Activated CD4-positive, alpha-beta memory T cell treated with anti-CD3 and anti-CD28 coated beads, Interleukin-2, amount 10 ng/mL, durations not matched to agents 7 days and 5 days (primary cell): ENCODE measurements around the gene TLK2. TPM values are rescaled to one million over a fixed set of nuclear protein-coding genes. Genes with fewer than 3 reads are reported as not detected.
"Not testable (repeated sequence)": the region's sequence is repeated elsewhere in the genome, so short reads cannot be mapped to it uniquely, and the experiment has no call there.

Experiments used
- CTCF ChIA-PET: fragments of 350-600 bp; sonication (Branson Sonifier 250); formaldehyde crosslinking; loops from one replicate; lab custom pipeline; 2021; ENCODE audit warnings: antibody characterized with exemption, inconsistent platforms; lab: Charles Lee
- POLR2A ChIA-PET: fragments of 350-600 bp; sonication (Branson Sonifier 250); formaldehyde crosslinking; loops from one replicate; lab custom pipeline; 2021; ENCODE audit warnings: antibody characterized with exemption; lab: Charles Lee
- DNase-seq: peaks from one replicate; pipeline ENCODE4 v3.0.0-alpha.2; 2020
- H3K27ac Mint-ChIP-seq: one replicate; pipeline ENCODE4 v1.8.0; 2021; ENCODE audit warnings: mild to moderate bottlenecking, mixed read lengths
- H3K27me3 Mint-ChIP-seq: one replicate; pipeline ENCODE4 v1.8.0; 2021; ENCODE audit warnings: mixed read lengths
- H3K36me3 Mint-ChIP-seq: one replicate; pipeline ENCODE4 v1.8.0; 2021; ENCODE audit warnings: low read depth, mixed read lengths
- H3K4me1 Mint-ChIP-seq: one replicate; pipeline ENCODE4 v1.8.0; 2021; ENCODE audit warnings: mixed read lengths
- H3K4me3 Mint-ChIP-seq: one replicate; pipeline ENCODE4 v1.8.0; 2021; ENCODE audit warnings: mild to moderate bottlenecking, mixed read lengths
- H3K9me3 Mint-ChIP-seq: one replicate; pipeline ENCODE4 v1.8.0; 2021; ENCODE audit warnings: mixed read lengths
- total RNA-seq, 2 experiments: library from RNA; stranded (reverse); gene quantifications; one replicate each; pipeline ENCODE4 v1.2.3, GENCODE V29; 2021

The TLK2 gene
- total RNA-seq, 2 experiments from 2014 or later = 42.2 to 46.1 TPM

DNA sequence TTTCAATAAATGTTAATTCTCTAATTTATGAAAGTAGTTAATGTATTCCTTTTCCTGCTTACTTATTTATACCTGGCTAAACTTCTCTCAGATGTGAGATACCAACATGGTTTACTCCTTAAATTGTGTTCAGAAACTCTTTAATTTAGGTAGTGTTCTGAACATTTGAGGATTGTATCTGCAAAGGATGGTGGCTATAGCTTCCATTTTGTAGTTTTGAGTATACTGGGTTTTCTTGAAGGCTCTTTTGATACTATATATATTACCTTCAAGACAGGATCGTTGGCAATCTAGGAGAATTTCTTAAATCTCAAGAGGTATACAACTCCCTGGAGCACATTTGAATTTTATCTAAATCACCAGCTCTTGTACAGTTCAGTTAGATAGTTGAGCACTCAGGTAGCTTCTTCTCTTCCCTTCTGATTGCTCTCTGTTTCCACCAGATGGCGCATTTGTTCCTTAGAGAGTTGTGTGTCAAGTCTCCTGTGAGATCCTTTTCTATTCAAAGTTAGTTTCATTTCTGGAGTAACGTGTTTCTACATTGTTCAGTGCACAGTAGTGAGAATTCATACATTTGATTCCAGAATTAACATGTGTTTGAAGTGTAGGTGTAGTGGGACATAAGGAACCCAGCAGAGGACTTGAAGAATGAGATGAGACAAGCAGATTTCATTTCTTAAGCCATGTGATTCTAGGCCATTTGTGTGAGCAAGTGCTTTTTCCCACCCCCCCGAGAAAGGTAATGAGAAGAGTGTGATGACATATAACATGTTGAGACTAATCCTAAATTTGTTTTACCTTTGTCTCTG, 74.4 kb downstream of the TLK2 start:
- POLR2A ChIA-PET, H3K4me1 Mint-ChIP-seq, H3K27me3 Mint-ChIP-seq, H3K9me3 Mint-ChIP-seq: not testable (repeated sequence)
- Mint-ChIP-seq H3K36me3 (peaks cover 18% of the 10 kb centered on the region), H3K4me3 (peak overlapping the region; percentile 56), H3K27ac (peak overlapping the region; percentile 68)
- CTCF ChIA-PET = interaction anchor here (0.7 to 1.1 kb wide), 5 partner anchors 10 to 732 kb away, joined by 3 to 4 read pairs (median 3); no protein-coding TSS in a partner anchor
- DNase-seq = peak; percentile 38

GRCh38 chr17:62557532-62557931, 78.9 kb downstream of the TLK2 start:
- H3K27ac Mint-ChIP-seq, H3K27me3 Mint-ChIP-seq, H3K9me3 Mint-ChIP-seq, CTCF ChIA-PET, DNase-seq, H3K4me3 Mint-ChIP-seq, POLR2A ChIA-PET: not testable (repeated sequence)
- H3K4me1 Mint-ChIP-seq = peaks cover 10% of the 10 kb centered on the region
- H3K36me3 Mint-ChIP-seq = peaks cover 41% of the 10 kb centered on the region

GRCh38 chr17:62558941-62559340, 80.3 kb downstream of the TLK2 start:
- Mint-ChIP-seq H3K4me1 (peaks cover 11% of the 10 kb centered on the region), H3K36me3 (peaks cover 49% of the 10 kb centered on the region)
- DNase-seq, H3K4me3 Mint-ChIP-seq, POLR2A ChIA-PET, H3K9me3 Mint-ChIP-seq, CTCF ChIA-PET, H3K27ac Mint-ChIP-seq, H3K27me3 Mint-ChIP-seq: not testable (repeated sequence)

DNA sequence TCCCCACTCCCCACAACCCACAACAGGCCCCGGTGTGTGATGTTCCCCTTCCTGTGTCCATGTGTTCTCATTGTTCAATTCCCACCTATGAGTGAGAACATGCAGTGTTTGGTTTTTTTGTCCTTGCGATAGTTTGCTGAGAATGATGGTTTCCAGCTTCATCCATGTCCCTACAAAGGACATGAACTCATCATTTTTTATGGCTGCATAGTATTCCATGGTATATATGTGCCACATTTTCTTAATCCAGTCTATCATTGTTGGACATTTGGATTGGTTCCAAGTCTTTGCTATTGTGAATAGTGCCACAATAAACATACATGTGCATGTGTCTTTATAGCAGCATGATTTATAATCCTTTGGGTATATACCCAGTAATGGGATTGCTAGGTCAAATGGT, 82.3 kb downstream of the TLK2 start:
- H3K4me1 Mint-ChIP-seq = peaks cover 25% of the 10 kb centered on the region
- H3K27me3 Mint-ChIP-seq, H3K4me3 Mint-ChIP-seq, POLR2A ChIA-PET, CTCF ChIA-PET, DNase-seq, H3K27ac Mint-ChIP-seq, H3K9me3 Mint-ChIP-seq: not testable (repeated sequence)
- H3K36me3 Mint-ChIP-seq = peaks cover 65% of the 10 kb centered on the region

GRCh38 chr17:62562656-62563055, 84.0 kb downstream of the TLK2 start:
- Mint-ChIP-seq H3K36me3 (peaks cover 64% of the 10 kb centered on the region), H3K4me3 (no peak overlapping the region), H3K27me3 (no peaks in the 10 kb centered on the region), H3K27ac (no peak overlapping the region), H3K4me1 (peaks cover 25% of the 10 kb centered on the region), H3K9me3 (peaks cover 4% of the 10 kb centered on the region)
- POLR2A ChIA-PET = interaction anchor here (1.0 kb wide), 1 partner anchor 91 kb away, joined by 3 read pairs; no protein-coding TSS in a partner anchor
- no peak for DNase-seq
- CTCF ChIA-PET = interaction anchor here (0.9 kb wide), 1 partner anchor 10 kb away, joined by 3 read pairs; no protein-coding TSS in a partner anchor

GRCh38 chr17:62565817-62566216, 87.2 kb downstream of the TLK2 start:
- no peak overlapping the region for H3K27ac Mint-ChIP-seq
- no peak overlapping the region for H3K4me3 Mint-ChIP-seq
- no peak for DNase-seq
- ChIA-PET POLR2A (interaction anchor here (1.8 kb wide), 1 partner anchor 45 kb away, joined by 3 read pairs; no protein-coding TSS in a partner anchor), CTCF (interaction anchor here (0.6 kb wide), 1 partner anchor 153 kb away, joined by 3 read pairs; no protein-coding TSS in a partner anchor)
- no peaks in the 10 kb centered on the region for H3K27me3 Mint-ChIP-seq
- H3K36me3 Mint-ChIP-seq = peaks cover 70% of the 10 kb centered on the region
- H3K9me3 Mint-ChIP-seq = peaks cover 4% of the 10 kb centered on the region
- H3K4me1 Mint-ChIP-seq = peaks cover 25% of the 10 kb centered on the region

DNA sequence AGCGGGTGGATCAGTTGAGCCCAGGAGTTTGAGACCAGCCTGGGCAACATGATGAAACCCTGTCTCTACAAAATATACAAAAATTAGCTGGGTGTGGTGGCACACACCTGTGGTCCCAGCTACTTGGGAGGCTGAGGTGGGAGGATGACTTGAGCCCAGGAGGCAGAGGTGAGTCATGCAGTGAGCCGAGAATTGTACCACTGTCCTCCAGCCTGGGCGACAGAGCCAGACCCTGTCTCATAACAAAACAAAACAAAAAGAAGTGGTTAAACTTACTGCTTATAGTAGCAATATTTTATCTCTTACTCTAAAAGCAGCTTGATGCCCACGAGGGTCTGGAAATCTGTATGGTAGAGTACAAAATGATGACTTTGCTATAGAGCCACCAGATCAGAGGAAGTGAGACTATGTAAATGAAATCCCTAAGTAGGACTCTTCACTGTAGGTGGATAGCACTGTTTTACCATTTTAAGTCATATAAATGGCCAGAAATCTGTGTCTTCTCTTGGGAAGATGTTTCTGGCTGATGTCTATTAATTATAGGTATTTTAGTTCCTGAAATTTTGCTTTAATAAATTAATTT, 88.5 kb downstream of the TLK2 start:
- ChIA-PET POLR2A (no interaction called here), CTCF (no interaction called here)
- H3K27me3 Mint-ChIP-seq = no peaks in the 10 kb centered on the region
- H3K4me3 Mint-ChIP-seq = no peak overlapping the region
- H3K27ac Mint-ChIP-seq = no peak overlapping the region
- peaks cover 4% of the 10 kb centered on the region for H3K9me3 Mint-ChIP-seq
- no peak for DNase-seq
- H3K4me1 Mint-ChIP-seq = peaks cover 25% of the 10 kb centered on the region
- peaks cover 64% of the 10 kb centered on the region for H3K36me3 Mint-ChIP-seq

- CTCF ChIA-PET = no interaction called here
- Mint-ChIP-seq H3K36me3 (peaks cover 55% of the 10 kb centered on the region), H3K9me3 (no peaks in the 10 kb centered on the region), H3K27me3 (no peaks in the 10 kb centered on the region), H3K4me1 (peaks cover 10% of the 10 kb centered on the region), H3K4me3 (no peak overlapping the region), H3K27ac (no peak overlapping the region)
- DNase-seq = no peak
- POLR2A ChIA-PET = no interaction called here
Measured at GRCh38 chr17:62572488-62572887, 93.9 kb downstream of the TLK2 start.

DNA sequence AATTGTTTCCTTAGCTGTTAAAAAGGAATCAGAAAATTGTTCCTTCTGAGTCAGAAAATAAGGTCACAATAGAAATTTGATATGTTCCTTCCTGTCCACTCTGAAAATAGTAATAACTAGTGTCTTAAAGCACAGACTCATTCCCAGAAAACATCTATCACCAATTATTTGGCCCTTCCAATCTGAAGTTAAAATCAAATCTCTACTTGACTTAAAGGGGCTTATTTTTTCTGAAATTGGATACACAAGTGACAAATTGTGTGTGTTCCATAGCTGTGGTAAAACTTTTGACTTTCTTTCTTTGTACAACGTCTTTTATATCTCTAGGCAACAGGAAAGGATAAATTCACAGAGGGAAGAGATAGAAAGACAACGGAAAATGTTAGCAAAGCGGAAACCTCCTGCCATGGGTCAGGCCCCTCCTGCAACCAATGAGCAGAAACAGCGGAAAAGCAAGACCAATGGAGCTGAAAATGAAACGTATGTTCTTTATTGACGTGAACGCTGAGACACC, 94.3 kb downstream of the TLK2 start:
- Mint-ChIP-seq H3K27me3 (no peaks in the 10 kb centered on the region), H3K9me3 (no peaks in the 10 kb centered on the region), H3K27ac (peak overlapping the region; percentile 67), H3K4me1 (peaks cover 10% of the 10 kb centered on the region), H3K36me3 (peaks cover 56% of the 10 kb centered on the region), H3K4me3 (no peak overlapping the region)
- ChIA-PET POLR2A (no interaction called here), CTCF (no interaction called here)
- no peak for DNase-seq

- DNase-seq = no peak
- Mint-ChIP-seq H3K36me3 (peaks cover 59% of the 10 kb centered on the region), H3K27me3 (no peaks in the 10 kb centered on the region), H3K4me1 (peaks cover 10% of the 10 kb centered on the region), H3K27ac (peak overlapping the region; percentile 67), H3K4me3 (no peak overlapping the region), H3K9me3 (no peaks in the 10 kb centered on the region)
- CTCF ChIA-PET = no interaction called here
- POLR2A ChIA-PET = no interaction called here
Measured at GRCh38 chr17:62573480-62574117, 95.0 kb downstream of the TLK2 start.

- no peak overlapping the region for H3K4me3 Mint-ChIP-seq
- H3K9me3 Mint-ChIP-seq = no peaks in the 10 kb centered on the region
- POLR2A ChIA-PET = no interaction called here
- peaks cover 62% of the 10 kb centered on the region for H3K36me3 Mint-ChIP-seq
- no peak overlapping the region for H3K27ac Mint-ChIP-seq
- CTCF ChIA-PET = no interaction called here
- H3K4me1 Mint-ChIP-seq = peaks cover 10% of the 10 kb centered on the region
- DNase-seq = no peak
- no peaks in the 10 kb centered on the region for H3K27me3 Mint-ChIP-seq
Measured at GRCh38 chr17:62576382-62576781, 97.8 kb downstream of the TLK2 start.

GRCh38 chr17:62578757-62579487, 100.3 kb downstream of the TLK2 start:
- Mint-ChIP-seq H3K9me3 (no peaks in the 10 kb centered on the region), H3K4me3 (no peak overlapping the region), H3K4me1 (peaks cover 4% of the 10 kb centered on the region), H3K27ac (no peak overlapping the region), H3K27me3 (no peaks in the 10 kb centered on the region), H3K36me3 (peaks cover 68% of the 10 kb centered on the region)
- CTCF ChIA-PET = interaction anchor here (0.9 kb wide), 1 partner anchor 64 kb away, joined by 3 read pairs; no protein-coding TSS in a partner anchor
- no peak for DNase-seq
- POLR2A ChIA-PET = no interaction called here
